Daoy (cell line): ENCODE measurements around the gene SIGLECL1. TPM values are rescaled to one million over a fixed set of nuclear protein-coding genes. Genes with fewer than 3 reads are reported as not detected.
A peak's percentile ranks its signal among the peaks of the same experiment; 100 is the strongest.

ENCODE experiments used
- DNase-seq: peaks from one replicate; pipeline ENCODE4 v3.0.0-alpha.2; 2015; ENCODE audit warnings: low read depth
- total RNA-seq: library from RNA; depleted of rRNA; stranded (reverse); fragments of >200 nt; shearing (Covaris generic); gene quantifications from 2 replicates; pipeline ENCODE4 v1.2.3, GENCODE V29; 2014; rRNA removed

Gene SIGLECL1
- total RNA-seq: 0.06 TPM in 1 of 2 replicates, not detected in the other

DNA sequence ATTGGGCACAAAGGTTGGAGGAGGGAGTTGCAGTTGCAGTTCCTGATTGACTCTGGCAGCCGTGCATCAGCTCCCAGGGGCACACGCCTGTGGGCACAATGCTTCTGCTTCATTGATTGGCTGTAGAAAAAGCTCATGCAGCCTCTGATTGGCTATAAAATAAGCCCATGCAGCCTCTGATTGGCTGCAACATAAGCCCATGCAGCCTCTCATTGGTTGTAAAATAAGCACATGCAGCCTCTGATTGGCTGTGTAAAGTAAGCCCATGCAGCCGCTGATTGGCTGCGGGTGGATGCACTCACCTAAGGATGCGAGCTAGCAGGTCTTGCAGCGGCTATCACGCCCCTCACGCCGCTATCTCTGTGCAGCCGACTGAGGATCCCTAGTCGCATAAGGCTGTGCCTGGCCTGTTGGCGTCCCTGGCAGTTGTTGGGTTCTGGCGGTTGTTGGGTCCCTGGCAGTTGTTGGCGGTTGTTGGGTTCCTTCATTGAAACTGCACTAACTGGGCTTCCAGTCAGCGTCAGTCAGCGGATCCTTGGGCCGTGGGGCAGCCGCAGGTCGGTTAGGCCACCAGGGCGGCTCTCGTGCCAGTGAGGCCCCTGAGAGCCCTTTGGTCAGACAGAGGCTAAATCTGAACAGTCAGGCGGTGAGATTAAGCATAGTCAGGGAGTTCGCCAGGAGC is at the start of gene SIGLECL1:
Gene SIGLECL1 (plus strand): TSS at position 295 of the 682 bp plus-strand sequence. CDS start 12,993 bp downstream, outside the sequence.
- DNase-seq: peak; percentile 13

DNA sequence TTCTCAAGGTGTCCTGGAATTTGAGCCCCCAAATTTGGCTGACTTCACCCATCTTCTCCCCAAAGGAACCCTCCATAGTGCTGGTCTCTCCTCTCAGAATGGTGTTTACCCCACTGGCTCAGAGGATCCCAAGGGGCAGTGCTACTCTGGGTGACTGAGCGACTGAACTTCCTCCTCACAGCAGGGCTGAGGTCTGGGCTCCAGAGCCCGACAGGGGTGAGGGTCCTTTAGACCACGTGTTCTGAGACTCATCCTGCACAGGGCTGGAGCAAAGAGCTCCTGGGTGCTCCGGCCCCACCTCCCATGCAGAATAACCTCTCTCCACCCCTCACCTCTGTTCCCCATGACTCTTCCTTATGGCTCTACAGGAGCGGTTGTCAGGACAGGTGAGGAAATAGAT is 49.2 kb upstream of the SIGLECL1 start:
- no peak for DNase-seq

DNA sequence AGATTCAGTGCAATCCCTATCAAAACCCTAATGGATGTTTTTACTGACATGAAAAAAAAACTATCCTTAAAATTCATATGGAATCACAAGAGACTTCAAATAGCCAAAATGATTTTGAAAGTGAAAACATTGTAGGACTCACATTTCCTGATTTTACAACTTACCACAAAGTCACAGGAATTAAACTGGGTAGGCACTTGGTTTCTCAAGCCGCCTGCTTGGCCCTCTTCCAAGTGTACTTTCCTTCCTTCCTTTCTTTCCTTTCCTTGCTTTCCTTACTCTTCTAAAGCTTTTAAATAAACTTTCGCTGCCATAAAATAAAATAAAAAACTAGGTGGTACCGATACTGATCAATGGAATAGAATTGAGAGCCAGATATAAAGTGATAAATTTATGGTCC is 47.0 kb upstream of the SIGLECL1 start:
- no peak for DNase-seq

DNA sequence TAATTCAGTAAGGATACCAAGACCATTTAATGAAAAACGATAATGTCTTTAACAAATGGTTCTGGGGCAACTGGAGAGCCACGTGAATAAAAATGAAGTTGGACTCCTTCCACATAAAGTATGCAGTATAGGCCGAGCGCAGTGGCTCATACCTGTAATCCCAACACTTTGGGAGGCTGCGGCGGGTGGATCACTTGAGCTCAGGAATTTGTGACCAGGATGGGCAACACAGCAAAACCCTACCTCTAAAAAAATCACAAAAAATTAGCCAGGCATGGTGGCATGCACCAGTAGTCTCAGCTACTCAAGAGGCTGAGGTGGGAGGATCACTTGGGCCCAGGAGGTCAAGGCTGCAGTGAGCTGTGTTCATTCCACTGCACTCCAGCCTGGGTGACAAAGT is 46.6 kb upstream of the SIGLECL1 start:
- DNase-seq: no peak

DNA sequence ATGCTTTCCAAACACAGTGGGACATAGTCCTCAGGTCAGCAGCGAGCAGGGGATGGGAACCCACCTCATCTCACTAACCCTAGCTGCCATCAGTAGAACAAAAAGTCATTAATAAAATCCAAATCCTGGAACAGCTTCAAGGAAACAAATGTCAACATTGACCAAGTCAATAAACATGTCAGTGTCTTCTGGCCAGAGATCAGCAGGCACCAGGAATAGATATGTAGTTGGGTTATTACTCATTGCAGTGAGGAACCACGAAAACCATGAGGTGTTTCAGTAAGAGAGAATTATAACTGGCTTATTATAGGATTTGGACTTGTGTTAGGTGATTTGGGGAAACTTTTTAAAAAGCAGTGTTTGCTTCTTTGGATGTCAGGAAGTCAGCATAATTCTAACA is 43.1 kb upstream of the SIGLECL1 start:
- no peak for DNase-seq

DNA sequence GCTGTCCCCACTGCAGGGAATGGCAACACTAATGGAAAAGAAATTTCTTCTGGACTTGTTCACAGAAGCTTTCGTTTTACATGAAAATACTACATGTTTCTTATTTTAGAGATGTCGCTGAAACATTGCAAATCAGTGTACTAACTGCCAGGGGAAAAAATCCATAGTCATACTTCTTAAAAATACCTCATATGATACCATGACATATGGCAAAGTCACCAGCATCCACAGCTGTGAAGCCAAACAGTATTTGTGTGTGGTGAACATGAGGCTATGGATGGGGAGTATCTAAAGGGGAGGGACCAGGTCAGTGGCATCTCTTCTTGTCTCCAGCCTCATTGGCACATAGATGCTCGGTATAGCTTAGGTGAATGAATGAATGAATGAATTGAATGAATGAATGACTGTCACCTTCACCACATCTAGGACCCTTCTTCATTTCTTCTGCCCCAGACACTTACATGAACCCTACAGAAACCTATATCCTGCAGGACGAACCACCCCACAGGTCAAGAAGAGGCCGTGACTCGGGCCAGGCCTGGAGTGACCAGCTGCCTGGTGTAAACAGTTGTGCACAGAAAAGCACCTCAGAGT is 40.6 kb upstream of the SIGLECL1 start:
- no peak for DNase-seq

DNA sequence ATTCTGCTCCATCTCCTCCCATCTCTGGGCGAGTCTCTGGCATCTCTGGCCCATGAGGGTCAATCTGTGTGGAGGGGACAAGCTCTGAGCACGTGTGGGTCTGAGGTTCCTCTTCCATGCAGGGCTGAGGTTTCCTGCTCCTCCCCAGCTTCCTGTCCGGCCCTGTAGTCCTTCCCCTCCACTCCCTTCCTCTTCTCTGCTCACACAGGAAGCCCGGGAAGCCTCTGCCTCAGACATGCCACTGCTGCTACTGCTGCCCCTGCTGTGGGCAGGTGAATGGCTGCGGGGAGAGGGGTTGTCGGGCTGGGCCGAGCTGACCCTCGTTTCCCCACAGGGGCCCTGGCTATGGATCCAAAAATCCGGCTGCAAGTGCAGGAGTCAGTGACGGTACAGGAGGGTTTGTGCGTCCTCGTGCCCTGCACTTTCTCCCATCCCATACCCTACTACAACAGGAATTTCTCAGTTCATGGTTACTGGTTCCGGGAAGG is 40.0 kb upstream of the SIGLECL1 start:
- DNase-seq: peak; percentile 62

DNA sequence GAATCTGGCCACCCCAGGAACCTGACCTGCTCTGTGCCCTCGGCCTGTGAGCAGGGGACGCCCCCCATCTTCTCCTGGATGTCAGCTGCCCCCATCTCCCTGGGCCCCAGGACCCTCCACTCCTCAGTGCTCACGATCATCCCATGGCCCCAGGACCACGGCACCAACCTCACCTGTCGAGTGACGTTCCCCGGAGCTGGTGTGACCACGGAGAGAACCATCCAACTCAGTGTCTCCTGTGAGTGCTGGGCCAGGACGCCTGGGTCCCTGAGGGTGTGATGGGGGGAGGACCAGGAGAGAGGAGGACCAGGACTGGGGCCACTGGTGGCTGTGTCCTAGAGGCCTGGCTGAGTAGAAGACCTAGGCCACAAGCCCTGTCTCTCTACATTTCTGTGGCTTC is 39.0 kb upstream of the SIGLECL1 start:
- no peak for DNase-seq

DNA sequence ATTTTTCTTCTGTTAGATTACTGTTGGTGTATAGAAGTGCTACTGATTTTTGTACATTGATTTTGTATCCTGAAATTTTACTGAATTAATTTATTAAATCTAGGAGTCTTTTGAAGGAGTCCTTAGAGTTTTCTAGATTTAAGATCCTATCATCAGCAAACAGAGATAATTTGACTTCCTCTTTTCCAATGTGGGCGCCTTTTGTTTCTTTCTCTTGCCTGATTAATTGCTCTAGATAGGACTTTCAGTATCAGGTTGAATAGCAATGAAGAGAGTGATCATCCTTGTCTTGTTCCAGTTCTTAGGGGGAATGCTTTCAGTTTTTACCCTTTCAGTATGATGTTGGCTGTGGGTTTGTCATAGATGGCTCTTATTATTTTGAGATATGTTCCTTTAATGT is 31.6 kb upstream of the SIGLECL1 start:
- DNase-seq: no peak

DNA sequence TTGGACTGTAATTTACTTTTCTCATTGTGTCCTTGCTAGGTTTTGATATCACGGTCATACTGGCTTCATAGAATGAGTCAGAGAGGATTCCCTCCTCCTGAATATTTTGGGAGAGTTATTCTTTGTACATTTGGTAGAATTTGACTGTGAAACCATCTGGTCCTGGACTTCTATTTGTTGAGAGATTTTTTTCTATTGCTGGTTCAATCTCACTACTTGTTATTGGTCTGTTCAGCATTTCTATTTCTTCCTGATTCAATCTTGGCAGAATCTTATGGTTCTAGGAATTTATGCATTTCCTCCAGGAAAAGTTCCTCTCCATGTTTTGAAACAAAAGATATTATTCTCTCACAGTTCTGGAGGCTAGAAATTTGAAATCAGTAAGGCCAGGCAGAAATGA is 30.9 kb upstream of the SIGLECL1 start:
- DNase-seq: no peak

DNA sequence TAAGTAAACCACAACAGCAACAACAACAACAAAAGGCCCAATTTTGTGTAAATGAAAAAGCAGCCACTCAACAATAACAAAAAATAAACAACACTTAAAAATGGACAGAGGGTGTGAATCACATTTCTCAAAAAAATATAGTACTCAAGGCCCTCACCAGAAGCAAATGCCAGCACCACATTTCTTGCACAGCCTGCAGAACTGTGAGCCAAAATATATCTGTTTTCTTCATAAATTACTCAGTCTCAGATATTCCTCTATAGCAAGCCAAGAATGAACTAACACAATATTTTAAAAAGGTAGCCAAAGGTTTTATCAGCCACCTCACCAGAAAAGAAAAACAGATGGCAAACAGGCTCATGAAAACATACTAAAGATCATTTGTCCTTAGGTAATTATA is 29.9 kb upstream of the SIGLECL1 start:
- DNase-seq: no peak

DNA sequence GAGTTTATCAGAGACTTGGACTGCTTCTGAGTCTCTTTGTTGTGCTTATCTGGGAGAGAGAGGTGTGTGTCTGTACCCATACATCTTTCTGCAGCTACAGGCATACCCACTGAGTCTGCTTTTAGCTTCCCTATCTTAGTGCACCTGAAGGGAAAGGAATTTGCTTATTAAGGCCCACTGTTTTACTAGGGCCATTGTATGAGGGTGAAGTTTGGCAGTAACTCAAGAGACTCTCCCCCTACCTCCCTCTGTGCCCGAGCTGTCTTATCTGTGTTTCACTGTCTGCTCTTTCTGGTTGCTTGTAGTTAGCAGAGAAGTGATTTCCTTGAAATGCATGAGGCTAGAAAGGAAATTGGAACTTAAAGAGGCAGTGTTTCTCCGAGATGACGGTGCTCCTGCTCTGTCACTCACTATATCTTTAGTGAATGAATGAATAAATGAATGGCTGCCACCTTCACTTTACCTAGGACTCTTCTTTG is 26.7 kb upstream of the SIGLECL1 start:
- DNase-seq: no peak

DNA sequence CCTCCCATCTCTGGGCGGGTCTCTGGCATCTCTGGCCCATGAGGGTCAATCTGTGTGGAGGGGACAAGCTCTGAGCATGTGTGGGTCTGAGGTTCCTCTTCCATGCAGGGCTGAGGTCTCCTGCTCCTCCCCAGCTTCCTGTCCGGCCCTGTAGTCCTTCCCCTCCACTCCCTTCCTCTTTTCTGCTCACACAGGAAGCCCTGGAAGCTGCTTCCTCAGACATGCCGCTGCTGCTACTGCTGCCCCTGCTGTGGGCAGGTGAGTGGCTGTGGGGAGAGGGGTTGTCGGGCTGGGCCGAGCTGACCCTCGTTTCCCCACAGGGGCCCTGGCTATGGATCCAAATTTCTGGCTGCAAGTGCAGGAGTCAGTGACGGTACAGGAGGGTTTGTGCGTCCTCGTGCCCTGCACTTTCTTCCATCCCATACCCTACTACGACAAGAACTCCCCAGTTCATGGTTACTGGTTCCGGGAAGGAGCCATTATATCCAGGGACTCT is 25.9 kb upstream of the SIGLECL1 start, which contains the start of gene CD33:
Gene CD33 (plus strand): TSS at position 183 of the 496 bp plus-strand sequence. CDS start 39 bp downstream, at position 222.
- peak; percentile 73 for DNase-seq

DNA sequence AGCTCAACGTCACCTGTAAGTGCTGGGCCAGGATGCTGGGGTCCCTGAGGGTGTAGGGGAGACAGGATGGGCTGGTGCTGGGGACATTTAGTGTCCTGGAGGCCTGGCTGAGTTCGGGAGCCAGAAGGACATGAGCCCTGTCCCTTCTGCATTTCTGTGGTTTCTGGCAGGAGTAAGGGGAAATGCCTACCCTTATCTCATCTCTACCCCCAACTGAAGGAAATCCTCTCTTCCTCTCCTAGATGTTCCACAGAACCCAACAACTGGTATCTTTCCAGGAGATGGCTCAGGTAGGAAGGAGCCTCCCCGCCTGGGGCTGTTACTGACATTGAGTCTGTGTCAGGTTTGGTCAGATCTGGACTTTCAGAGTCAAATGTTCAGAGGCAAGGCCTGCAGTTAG is 24.8 kb upstream of the SIGLECL1 start:
- DNase-seq: no peak

DNA sequence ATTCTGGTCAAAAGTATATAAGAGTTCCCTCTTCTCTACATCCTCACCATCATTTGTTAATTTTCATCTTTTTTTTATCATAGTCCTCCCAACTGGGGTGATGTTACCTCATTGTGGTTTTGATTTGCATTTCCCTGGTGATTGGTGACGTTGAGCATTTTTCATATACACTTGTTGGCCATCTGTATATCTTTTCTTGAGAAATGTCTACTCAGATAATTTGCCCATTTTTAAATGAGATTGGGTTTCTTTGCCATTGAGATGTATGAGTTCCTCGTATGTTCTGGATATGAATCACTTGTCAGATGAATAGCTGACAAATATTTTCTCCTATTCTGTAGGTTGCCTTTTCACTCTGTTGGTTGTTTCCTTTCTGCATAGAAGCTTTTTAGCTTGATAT is 23.6 kb upstream of the SIGLECL1 start:
- DNase-seq: no peak

DNA sequence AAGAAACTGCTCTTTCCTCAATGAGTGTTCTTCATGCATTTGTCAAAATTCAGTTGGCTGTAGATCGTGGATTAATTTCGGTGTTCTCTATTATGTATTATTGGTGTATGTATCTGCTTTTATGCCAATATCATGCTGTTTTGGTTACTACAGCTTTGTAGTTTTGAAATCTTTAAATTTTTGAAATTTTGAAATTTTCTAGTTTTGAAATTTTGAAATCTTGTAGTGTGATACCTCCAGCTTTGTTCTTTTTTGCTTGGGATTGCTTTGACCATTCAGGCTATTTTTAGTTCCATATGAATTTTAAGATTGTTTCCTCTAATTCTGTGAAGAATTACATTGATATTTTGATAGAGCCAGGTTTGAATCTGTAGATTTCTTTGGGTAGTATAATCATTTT is 22.9 kb upstream of the SIGLECL1 start:
- no peak for DNase-seq

DNA sequence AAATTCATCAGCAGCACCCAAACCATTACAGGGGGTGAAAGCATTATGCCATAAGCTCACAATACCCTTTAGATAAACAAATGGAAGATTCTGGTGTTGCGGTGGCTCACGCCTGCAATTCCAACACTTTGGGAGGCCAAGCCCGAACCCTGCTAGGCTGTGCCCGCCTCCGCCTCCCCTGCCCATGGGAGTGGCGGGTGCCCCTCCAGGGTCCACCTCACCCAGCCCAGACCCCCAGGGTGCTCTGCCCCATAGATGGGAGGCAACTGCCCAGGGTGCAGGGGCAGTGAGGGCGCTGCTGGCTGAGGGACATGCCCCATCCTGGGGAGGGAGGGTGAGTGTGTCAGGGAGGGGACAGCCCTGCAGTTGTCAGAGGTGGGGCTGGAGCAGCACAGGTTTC is 10.0 kb upstream of the SIGLECL1 start:
- no peak for DNase-seq

DNA sequence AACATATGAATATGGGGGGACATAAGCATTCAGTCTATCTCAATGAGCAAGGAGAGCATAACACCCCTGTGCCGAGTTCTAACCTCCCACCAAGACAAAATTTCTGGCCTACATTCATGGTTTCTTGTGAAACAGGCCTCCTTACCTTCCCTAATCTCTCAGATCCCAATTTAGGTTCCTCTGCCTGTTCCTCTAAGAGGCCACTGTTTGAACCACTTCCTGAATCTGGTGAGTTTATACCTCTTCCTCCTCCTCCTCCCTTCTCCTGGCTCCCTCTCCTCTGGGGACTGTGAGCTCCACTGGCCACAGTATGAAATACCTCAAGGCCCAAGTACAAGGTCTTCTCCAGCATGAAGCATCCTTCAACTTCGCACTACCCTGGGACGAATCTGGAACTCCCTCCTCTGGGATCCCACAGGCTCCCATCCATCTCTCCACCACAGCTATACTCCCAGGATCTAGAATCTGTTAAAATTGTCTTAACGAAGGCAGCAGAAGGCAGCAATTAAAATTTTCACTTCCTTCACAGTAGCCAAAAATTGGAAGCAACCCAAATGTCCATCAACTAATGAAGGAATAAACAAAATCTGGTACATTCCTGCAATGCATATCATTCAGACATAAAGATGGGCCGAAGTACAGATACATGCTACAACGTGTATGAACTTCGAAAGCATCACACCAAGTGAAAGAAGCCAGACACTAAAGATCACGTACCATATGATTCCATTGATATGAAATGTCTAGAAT is 7.8 kb upstream of the SIGLECL1 start:
- no peak for DNase-seq

DNA sequence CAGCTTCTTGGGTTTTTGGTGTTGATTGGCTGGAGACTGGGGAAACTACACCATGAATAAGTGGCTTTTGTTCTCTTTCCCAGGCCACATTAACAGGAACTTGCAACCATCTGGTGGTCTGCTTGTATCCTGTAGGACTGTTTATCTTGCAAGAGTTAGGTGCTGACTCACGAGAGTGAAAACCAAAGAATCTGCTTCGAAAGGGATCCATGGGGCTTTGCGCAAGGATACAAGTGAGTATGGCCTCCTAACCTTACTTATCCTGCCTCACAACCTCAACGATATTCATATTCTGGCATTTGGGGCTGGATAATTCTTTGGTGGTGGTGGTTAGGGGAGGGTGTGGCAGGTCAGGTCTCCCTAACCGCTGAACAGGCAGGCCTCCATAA is 4.7 kb upstream of the SIGLECL1 start:
- DNase-seq: peak; percentile 88

DNA sequence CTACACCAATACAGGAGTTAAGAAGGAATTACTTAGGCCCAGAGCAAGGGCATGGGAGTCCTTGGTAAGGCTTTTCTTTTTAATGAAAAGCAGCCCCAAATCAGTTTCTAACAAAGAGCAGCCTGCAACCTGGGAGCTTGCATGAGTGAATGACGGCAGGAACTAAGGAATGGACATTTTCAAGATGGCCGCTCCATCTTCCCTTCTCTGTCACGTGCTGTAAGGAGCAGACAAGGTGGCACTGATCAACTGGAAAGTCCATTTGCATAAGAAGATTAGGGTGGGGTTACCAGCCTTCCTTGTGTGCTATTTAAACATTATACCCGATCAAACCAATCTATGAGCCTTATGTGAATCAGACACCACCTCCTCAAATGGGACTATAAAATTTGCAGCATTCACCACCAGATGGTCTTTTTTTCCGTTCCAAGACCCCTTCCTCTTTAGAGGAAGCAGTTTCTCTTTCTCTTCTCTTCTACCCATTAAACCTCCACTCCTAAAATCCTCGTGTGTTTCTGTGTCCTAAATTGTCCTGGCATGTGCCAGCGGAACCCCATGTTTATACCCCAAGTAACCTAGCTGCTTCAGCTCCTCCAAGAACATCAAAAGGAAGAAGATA is 2.8 kb upstream of the SIGLECL1 start:
- DNase-seq: no peak

DNA sequence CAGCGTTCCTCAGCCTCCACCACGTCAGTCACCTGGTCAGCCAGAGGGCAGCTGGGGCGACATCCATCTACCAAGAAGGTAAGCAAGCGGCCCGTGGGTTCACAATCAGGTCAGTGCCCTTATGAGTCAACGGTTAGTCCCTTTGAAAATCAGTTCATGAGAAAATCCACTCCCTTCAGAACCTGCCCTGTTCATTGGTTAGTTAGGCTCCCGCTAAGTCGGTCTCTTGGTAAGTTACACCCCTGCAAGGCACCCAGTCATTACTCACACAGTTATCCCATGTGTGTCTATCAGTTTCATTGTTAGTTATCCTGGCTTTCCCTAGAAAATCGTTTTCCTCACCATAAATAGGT is 564 bp downstream of the SIGLECL1 start:
- peak; percentile 35 for DNase-seq
